ENCODE results near the gene COMP.
"Not testable (repeated sequence)": the region's sequence is repeated elsewhere in the genome, so short reads cannot be mapped to it uniquely, and the experiment has no call there.

The COMP gene

GRCh38 chr19:18733762-18734332, 57.3 kb downstream of the COMP start:
- not testable (repeated sequence) for H3K4me1 ChIP-seq (ENCODE audit: control insufficient read depth, insufficient read depth, low read length, unreplicated experiment); H3K27ac ChIP-seq (ENCODE audit: low read depth, low read length); H3K36me3 ChIP-seq (ENCODE audit: insufficient read depth, low read length); H2AFZ ChIP-seq (ENCODE audit: low read length, unreplicated experiment); H3K79me2 ChIP-seq (ENCODE audit: control insufficient read depth, insufficient read depth, low read length, unreplicated experiment); H3K4me3 ChIP-seq (ENCODE audit: low read depth, low read length); H3K27me3 ChIP-seq (ENCODE audit: insufficient read depth, low read length)

GRCh38 chr19:18733196-18733647, 57.9 kb downstream of the COMP start:
- Histone ChIP-seq H3K4me3 (ENCODE audit: low read depth, low read length) (no peak overlapping the region), H3K4me1 (ENCODE audit: control insufficient read depth, insufficient read depth, low read length, unreplicated experiment) (no peaks in the 10 kb centered on the region), H3K27ac (ENCODE audit: low read depth, low read length) (no peak overlapping the region), H3K27me3 (ENCODE audit: insufficient read depth, low read length) (no peaks in the 10 kb centered on the region), H3K36me3 (ENCODE audit: insufficient read depth, low read length) (no peaks in the 10 kb centered on the region), H3K79me2 (ENCODE audit: control insufficient read depth, insufficient read depth, low read length, unreplicated experiment) (no peaks in the 10 kb centered on the region), H2AFZ (ENCODE audit: low read length, unreplicated experiment) (no peak overlapping the region)

Data from ACC112 (cell line).